ENCODE results near the gene SOX11.

SOX11 gene

DNA sequence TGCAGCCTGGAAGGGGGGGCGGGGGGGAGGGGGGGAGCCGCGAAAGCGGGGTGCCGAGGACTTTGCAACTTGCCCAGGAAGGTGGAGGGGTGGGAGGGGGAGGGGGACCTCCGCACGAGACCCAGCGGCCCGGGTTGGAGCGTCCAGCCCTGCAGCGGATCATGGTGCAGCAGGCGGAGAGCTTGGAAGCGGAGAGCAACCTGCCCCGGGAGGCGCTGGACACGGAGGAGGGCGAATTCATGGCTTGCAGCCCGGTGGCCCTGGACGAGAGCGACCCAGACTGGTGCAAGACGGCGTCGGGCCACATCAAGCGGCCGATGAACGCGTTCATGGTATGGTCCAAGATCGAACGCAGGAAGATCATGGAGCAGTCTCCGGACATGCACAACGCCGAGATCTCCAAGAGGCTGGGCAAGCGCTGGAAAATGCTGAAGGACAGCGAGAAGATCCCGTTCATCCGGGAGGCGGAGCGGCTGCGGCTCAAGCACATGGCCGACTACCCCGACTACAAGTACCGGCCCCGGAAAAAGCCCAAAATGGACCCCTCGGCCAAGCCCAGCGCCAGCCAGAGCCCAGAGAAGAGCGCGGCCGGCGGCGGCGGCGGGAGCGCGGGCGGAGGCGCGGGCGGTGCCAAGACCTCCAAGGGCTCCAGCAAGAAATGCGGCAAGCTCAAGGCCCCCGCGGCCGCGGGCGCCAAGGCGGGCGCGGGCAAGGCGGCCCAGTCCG is 540 bp downstream of the SOX11 start:
- peak; percentile 65 for DNase-seq (ENCODE audit: low spot score)

GRCh38 chr2:5693287-5694201 is 1.4 kb downstream of the SOX11 start:
- DNase-seq (ENCODE audit: low spot score): peak; percentile 64

DNA sequence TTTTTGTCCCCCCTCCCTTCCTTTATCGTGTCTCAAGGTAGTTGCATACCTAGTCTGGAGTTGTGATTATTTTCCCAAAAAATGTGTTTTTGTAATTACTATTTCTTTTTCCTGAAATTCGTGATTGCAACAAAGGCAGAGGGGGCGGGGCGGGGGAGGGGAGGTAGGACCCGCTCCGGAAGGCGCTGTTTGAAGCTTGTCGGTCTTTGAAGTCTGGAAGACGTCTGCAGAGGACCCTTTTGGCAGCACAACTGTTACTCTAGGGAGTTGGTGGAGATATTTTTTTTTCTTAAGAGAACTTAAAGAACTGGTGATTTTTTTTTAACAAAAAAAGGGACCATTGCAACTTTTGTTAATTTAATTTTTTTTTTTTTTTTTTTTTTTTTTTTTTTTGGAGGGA is 2.1 kb downstream of the SOX11 start:
- no peak for DNase-seq (ENCODE audit: low spot score)

GRCh38 chr2:5695654-5696403 is 3.6 kb downstream of the SOX11 start:
- peak; percentile 62 for DNase-seq (ENCODE audit: low spot score)

- peak; percentile 63 for DNase-seq (ENCODE audit: low spot score)
Observed at GRCh38 chr2:5696404-5696944, 4.3 kb downstream of the SOX11 start.

- peak; percentile 76 for DNase-seq (ENCODE audit: low spot score)
Observed at GRCh38 chr2:5696945-5697521, 4.8 kb downstream of the SOX11 start.

DNA sequence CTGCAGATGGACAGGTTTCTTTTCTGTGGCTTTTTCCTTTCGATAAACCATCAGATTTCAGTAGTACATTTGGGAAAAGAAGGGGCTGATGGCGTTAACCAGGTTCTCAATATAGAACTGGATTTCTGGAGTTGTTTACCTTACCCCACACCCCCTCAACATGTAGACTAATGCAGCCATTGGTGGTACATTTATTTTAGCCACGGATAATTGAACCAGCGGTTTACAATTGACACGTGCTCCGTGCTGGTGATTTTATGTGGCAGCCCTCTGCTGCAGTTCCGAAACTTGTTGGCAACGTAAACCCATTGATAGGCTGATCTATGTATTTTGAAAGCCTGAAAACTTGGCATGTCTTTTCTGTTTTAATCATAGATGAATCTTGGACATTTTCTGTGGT is 5.4 kb downstream of the SOX11 start:
- DNase-seq (ENCODE audit: low spot score): no peak

DNA sequence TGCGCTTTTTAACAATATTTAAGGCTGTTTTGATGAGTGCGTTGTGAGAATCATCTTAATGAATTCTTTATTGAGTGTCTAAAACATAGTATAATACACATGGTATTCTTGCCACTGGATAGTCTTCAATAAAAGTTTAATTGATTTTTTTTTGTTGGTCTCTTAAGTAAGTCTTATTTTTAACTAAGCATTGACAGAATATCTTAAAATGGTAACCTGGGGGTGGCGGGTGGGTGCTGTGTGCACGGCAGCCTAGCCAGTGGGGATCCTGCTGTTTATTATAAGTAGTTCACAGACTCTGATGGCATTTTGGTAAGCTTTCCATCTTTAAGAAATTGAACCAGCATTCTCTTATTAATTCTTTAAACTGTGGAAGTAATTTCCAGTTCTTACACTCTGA is 6.0 kb downstream of the SOX11 start:
- no peak for DNase-seq (ENCODE audit: low spot score)

- no peak for DNase-seq (ENCODE audit: low spot score)
Observed at GRCh38 chr2:5699963-5700362, 7.8 kb downstream of the SOX11 start.

DNA sequence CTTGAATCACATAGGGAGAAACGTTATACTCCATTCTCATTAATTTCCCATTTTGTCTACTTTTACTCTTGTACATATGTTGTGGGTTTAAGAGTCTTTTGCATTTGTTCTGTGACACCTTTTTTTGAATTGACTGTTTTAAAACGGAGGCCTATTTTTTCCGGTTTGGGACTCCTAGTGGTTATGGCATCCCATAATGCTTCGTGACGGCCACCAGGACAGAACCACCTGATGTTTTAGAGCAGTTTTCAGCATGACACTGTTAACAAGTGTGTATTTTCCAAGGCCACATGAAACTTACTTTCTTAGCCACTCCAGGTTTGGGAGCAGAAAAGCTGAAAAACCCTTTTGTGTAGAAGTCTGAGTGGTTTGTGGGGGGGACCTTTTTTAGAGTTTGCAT is 8.4 kb downstream of the SOX11 start:
- no peak for DNase-seq (ENCODE audit: low spot score)

GRCh38 chr2:5701266-5701665 is 9.1 kb downstream of the SOX11 start:
- no peak for DNase-seq (ENCODE audit: low spot score)

DNA sequence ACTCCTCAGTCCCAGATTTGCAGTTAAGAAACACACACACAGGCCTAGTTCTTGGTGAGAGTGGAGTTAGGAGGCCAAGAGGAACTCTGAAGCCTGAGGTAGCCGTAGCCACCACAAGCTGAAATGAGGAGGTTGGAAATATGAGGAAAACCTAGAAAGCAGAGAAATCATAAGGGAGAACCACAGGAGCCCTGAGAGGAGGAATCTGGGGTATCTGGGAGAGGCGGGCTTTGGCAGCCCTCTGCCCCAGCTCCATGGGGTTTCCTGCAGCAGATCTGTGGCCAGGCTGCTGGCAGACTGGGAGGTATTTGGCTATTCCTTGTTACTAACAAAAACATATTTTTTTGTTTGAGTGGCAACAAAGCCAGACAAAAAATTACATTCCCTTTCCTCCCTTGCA is 11.0 kb downstream of the SOX11 start:
- no peak for DNase-seq (ENCODE audit: low spot score)

- DNase-seq (ENCODE audit: low spot score): no peak
Observed at GRCh38 chr2:5705490-5705889, 13.3 kb downstream of the SOX11 start.

DNA sequence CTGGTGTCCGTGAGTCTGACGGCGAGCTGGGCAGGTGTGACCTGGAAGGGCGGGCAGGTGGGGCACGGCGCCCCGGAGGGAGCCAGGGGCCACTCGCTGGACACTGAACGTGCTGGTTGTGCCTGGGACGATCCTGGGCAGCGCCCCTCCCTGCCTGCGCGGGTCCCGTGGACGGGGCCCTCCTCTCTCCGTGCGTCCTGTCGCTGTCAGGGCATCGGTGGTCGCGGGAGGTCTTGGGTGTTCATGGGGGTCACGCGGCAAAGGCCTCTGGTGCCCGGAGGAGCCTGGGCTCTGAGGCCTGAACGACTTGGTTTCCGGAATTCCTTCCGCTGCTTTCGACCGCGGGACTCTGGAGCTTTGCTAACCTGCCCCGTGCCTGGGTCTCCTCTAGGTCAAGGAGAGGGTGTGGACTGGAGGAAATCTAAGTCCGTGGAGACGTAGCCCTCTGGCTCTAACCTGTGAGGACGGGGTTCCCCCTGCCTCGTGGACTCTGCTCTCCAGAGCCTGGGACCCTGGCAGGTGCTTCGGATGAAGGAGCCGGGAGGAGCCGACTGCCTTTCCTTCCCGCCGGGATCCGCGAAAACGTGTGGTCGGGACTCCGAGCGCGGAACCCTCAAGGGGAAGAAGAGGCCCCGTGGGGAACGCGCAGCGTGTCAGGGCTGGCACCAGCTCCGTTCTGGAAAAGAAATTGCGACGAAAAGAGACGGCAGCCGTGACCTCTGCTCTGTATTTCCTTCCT is 14.7 kb downstream of the SOX11 start:
- no peak for DNase-seq (ENCODE audit: low spot score)

DNA sequence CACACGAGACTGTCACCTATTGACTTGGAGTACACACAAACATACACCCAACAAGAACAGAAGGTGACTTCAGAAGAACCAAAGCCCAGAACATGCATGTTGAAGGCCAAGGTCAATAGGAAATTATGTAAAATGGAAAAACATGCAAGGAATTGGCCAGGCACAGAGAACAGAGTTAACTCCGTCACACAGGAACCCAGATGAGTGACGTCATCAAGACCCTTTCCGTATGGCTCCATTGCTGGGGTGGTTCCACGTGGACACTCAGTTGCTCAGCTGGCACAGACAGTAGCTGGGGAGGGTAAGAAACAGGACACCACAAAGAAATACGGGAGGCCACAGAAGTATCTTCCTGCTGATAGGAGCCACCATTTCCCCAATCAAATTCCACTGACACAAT is 18.4 kb downstream of the SOX11 start:
- no peak for DNase-seq (ENCODE audit: low spot score)

- DNase-seq (ENCODE audit: low spot score): no peak
Observed at GRCh38 chr2:5713101-5713500, 20.9 kb downstream of the SOX11 start.

GRCh38 chr2:5719629-5720334 is 27.6 kb downstream of the SOX11 start:
- no peak for DNase-seq (ENCODE audit: low spot score)

- no peak for DNase-seq (ENCODE audit: low spot score)
Observed at GRCh38 chr2:5720426-5720825, 28.2 kb downstream of the SOX11 start.

DNA sequence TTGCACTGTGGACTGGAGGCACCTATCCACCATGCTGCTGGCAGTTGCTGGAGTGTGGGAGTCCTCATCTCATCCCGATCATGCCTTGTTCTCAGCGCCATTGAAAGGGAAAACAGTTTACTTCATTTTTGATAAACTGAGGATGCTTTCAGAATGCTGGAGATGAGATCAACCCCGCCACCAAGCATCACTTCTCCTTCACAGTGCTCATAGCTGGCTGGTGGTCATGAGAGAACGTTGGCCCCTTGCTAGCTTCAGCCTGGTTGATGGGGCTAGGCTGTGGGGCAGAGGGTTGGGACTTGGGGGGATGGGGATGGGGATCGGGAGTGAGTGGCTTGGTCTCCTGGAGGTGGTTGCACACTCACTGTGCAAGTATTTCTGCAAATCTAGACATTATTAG is 30.1 kb downstream of the SOX11 start:
- no peak for DNase-seq (ENCODE audit: low spot score)

Data from ecto neural progenitor cell (in vitro differentiated cells).